Activated naive CD4-positive, alpha-beta T cell treated with anti-CD3 and anti-CD28 coated beads for 36 hours (primary cell): ENCODE results near the gene SLFN5. TPM values are rescaled to one million over a fixed set of nuclear protein-coding genes. Genes with fewer than 3 reads are reported as not detected.

Source experiments
- CTCF ChIA-PET: fragments of 350-600 bp; sonication (Branson Sonifier 250); formaldehyde crosslinking; loops from one replicate; lab custom pipeline; 2021; ENCODE audit warnings: antibody characterized with exemption; lab: Charles Lee
- DNase-seq: peaks from one replicate; pipeline ENCODE4 v3.0.0-alpha.2; 2020
- H3K27ac Mint-ChIP-seq: one replicate; pipeline ENCODE4 v1.8.0; 2021; ENCODE audit warnings: mild to moderate bottlenecking, mixed read lengths
- H3K27me3 Mint-ChIP-seq: one replicate; pipeline ENCODE4 v1.8.0; 2021; ENCODE audit warnings: low read depth, mixed read lengths
- H3K36me3 Mint-ChIP-seq: one replicate; pipeline ENCODE4 v1.8.0; 2021; ENCODE audit warnings: low read depth, mixed read lengths
- H3K4me1 Mint-ChIP-seq: one replicate; pipeline ENCODE4 v1.8.0; 2021; ENCODE audit warnings: low read depth, mixed read lengths
- H3K4me3 Mint-ChIP-seq: one replicate; pipeline ENCODE4 v1.8.0; 2021; ENCODE audit warnings: mild to moderate bottlenecking, moderate library complexity, mixed read lengths
- H3K9me3 Mint-ChIP-seq: one replicate; pipeline ENCODE4 v1.8.0; 2021; ENCODE audit warnings: mixed read lengths
- intact Hi-C: fragments of 100-400 bp; cut with micrococcal nuclease; formaldehyde crosslinking; loops from one replicate; pipeline ENCODE4 v1.15.1; 2023
- total RNA-seq, 2 experiments: library from RNA; stranded (reverse); gene quantifications; one replicate each; pipeline ENCODE4 v1.2.3, GENCODE V29; 2021

The SLFN5 gene
- total RNA-seq, 2 experiments from 2014 or later = 34.1 to 35.0 TPM

- Mint-ChIP-seq H3K4me3 (peak overlapping the region; percentile 87), H3K9me3 (no peaks in the 10 kb centered on the region), H3K36me3 (peaks cover 11% of the 10 kb centered on the region), H3K27me3 (no peaks in the 10 kb centered on the region), H3K4me1 (peaks cover 65% of the 10 kb centered on the region), H3K27ac (peak overlapping the region; percentile 97)
- DNase-seq = peak; percentile 94
- CTCF ChIA-PET = interaction anchor here (0.7 to 2.1 kb wide), 7 partner anchors 10 to 101 kb away, joined by 3 to 11 read pairs (median 3); no protein-coding TSS in a partner anchor
- intact Hi-C loops = loop anchor here (1.0 to 5.0 kb wide), 8 partner anchors 24 to 567 kb away; partner anchors contain the start of genes NLE1, SLFN13 and TAF15
Observed at GRCh38 chr17:35242158-35242804, 591 bp upstream of the SLFN5 start.

- Mint-ChIP-seq H3K9me3 (no peaks in the 10 kb centered on the region), H3K27ac (peak overlapping the region; percentile 97), H3K4me1 (peaks cover 65% of the 10 kb centered on the region), H3K36me3 (peaks cover 17% of the 10 kb centered on the region), H3K4me3 (peak overlapping the region; percentile 87), H3K27me3 (no peaks in the 10 kb centered on the region)
- peak; percentile 82 for DNase-seq
- CTCF ChIA-PET = no interaction called here
- intact Hi-C loops = loop anchor here (1.0 to 5.0 kb wide), 14 partner anchors 69 to 565 kb away; partner anchors contain the start of genes AP2B1, LIG3, PEX12 and RFFL
Observed at GRCh38 chr17:35243561-35244340, 879 bp downstream of the SLFN5 start.

- peaks cover 65% of the 10 kb centered on the region for H3K4me1 Mint-ChIP-seq
- CTCF ChIA-PET = no interaction called here
- DNase-seq = peak; percentile 98
- no peaks in the 10 kb centered on the region for H3K27me3 Mint-ChIP-seq
- intact Hi-C loops = loop anchor here (1.0 to 5.0 kb wide), 11 partner anchors 12 to 343 kb away; partner anchors contain the start of genes AP2B1, LIG3, PEX12 and SLFN12L
- peaks cover 19% of the 10 kb centered on the region for H3K36me3 Mint-ChIP-seq
- H3K4me3 Mint-ChIP-seq = peak overlapping the region; percentile 87
- H3K27ac Mint-ChIP-seq = peak overlapping the region; percentile 97
- H3K9me3 Mint-ChIP-seq = no peaks in the 10 kb centered on the region
Observed at GRCh38 chr17:35244341-35245195, 1.7 kb downstream of the SLFN5 start.

- CTCF ChIA-PET = no interaction called here
- intact Hi-C loops = loop anchor here (1.0 to 2.0 kb wide), 7 partner anchors 11 to 334 kb away; partner anchors contain the start of genes LIG3 and PEX12
- no peaks in the 10 kb centered on the region for H3K9me3 Mint-ChIP-seq
- H3K36me3 Mint-ChIP-seq = peaks cover 20% of the 10 kb centered on the region
- H3K4me1 Mint-ChIP-seq = peaks cover 64% of the 10 kb centered on the region
- H3K27me3 Mint-ChIP-seq = no peaks in the 10 kb centered on the region
- H3K27ac Mint-ChIP-seq = peak overlapping the region; percentile 97
- H3K4me3 Mint-ChIP-seq = peak overlapping the region; percentile 87
- peak; percentile 56 for DNase-seq
Observed at GRCh38 chr17:35245196-35245486, 2.3 kb downstream of the SLFN5 start.

GRCh38 chr17:35252651-35253050 lies 9.8 kb downstream of the SLFN5 start:
- H3K36me3 Mint-ChIP-seq = peaks cover 12% of the 10 kb centered on the region
- CTCF ChIA-PET = interaction anchor here (1.1 kb wide), 1 partner anchor 10 kb away, joined by 3 read pairs; the partner anchor contains the start of gene SLFN5

GRCh38 chr17:35254107-35254773 lies 11.4 kb downstream of the SLFN5 start:
- H3K4me1 Mint-ChIP-seq = peaks cover 81% of the 10 kb centered on the region

More at GRCh38 chr17:35252651-35253050, 9.8 kb downstream of the SLFN5 start:
- intact Hi-C loops = no loop called here
- Mint-ChIP-seq H3K27me3 (no peaks in the 10 kb centered on the region), H3K4me3 (no peak overlapping the region), H3K9me3 (no peaks in the 10 kb centered on the region), H3K27ac (peak overlapping the region; percentile 60), H3K4me1 (peaks cover 85% of the 10 kb centered on the region)
- DNase-seq = no peak

GRCh38 chr17:35255316-35255715 lies 12.4 kb downstream of the SLFN5 start:
- Mint-ChIP-seq H3K9me3 (no peaks in the 10 kb centered on the region), H3K27ac (no peak overlapping the region), H3K4me3 (no peak overlapping the region), H3K27me3 (no peaks in the 10 kb centered on the region), H3K36me3 (peaks cover 25% of the 10 kb centered on the region), H3K4me1 (peaks cover 83% of the 10 kb centered on the region)
- DNase-seq = no peak
- intact Hi-C loops = loop anchor here (2.0 kb wide), 1 partner anchor 13 kb away; no protein-coding TSS in a partner anchor
- CTCF ChIA-PET = interaction anchor here (0.8 to 0.9 kb wide), 2 partner anchors 8 to 29 kb away, joined by 3 read pairs; no protein-coding TSS in a partner anchor

More at GRCh38 chr17:35254107-35254773, 11.4 kb downstream of the SLFN5 start:
- CTCF ChIA-PET = no interaction called here
- DNase-seq = no peak
- no peaks in the 10 kb centered on the region for H3K9me3 Mint-ChIP-seq
- no peaks in the 10 kb centered on the region for H3K27me3 Mint-ChIP-seq
- peak overlapping the region; percentile 48 for H3K27ac Mint-ChIP-seq
- H3K36me3 Mint-ChIP-seq = peaks cover 18% of the 10 kb centered on the region
- intact Hi-C loops = loop anchor here (2.0 kb wide), 1 partner anchor 15 kb away; no protein-coding TSS in a partner anchor
- H3K4me3 Mint-ChIP-seq = no peak overlapping the region

- Mint-ChIP-seq H3K27ac (peak overlapping the region; percentile 19), H3K4me1 (peaks cover 79% of the 10 kb centered on the region), H3K9me3 (no peaks in the 10 kb centered on the region), H3K27me3 (no peaks in the 10 kb centered on the region), H3K36me3 (peaks cover 27% of the 10 kb centered on the region), H3K4me3 (no peak overlapping the region)
- intact Hi-C loops = loop anchor here (1.0 kb wide), 1 partner anchor 11 kb away; no protein-coding TSS in a partner anchor
- no peak for DNase-seq
- CTCF ChIA-PET = interaction anchor here (1.2 to 1.9 kb wide), 3 partner anchors 10 to 277 kb away, joined by 3 to 5 read pairs (median 4); no protein-coding TSS in a partner anchor
Observed at GRCh38 chr17:35256629-35257028, 13.8 kb downstream of the SLFN5 start.

- H3K27ac Mint-ChIP-seq = peak overlapping the region; percentile 59
- H3K4me3 Mint-ChIP-seq = no peak overlapping the region
- intact Hi-C loops = no loop called here
- CTCF ChIA-PET = interaction anchor here (1.2 to 1.9 kb wide), 3 partner anchors 9 to 277 kb away, joined by 3 to 5 read pairs (median 4); no protein-coding TSS in a partner anchor
- H3K36me3 Mint-ChIP-seq = peaks cover 30% of the 10 kb centered on the region
- H3K9me3 Mint-ChIP-seq = no peaks in the 10 kb centered on the region
- no peaks in the 10 kb centered on the region for H3K27me3 Mint-ChIP-seq
- no peak for DNase-seq
- H3K4me1 Mint-ChIP-seq = peaks cover 73% of the 10 kb centered on the region
Observed at GRCh38 chr17:35257208-35257659, 14.4 kb downstream of the SLFN5 start.

GRCh38 chr17:35259001-35259400 lies 16.1 kb downstream of the SLFN5 start:
- Mint-ChIP-seq H3K4me1 (peaks cover 56% of the 10 kb centered on the region), H3K9me3 (no peaks in the 10 kb centered on the region), H3K36me3 (peaks cover 43% of the 10 kb centered on the region), H3K27ac (no peak overlapping the region), H3K27me3 (no peaks in the 10 kb centered on the region), H3K4me3 (no peak overlapping the region)
- no peak for DNase-seq
- intact Hi-C loops = no loop called here
- CTCF ChIA-PET = no interaction called here

- no peaks in the 10 kb centered on the region for H3K9me3 Mint-ChIP-seq
- intact Hi-C loops = no loop called here
- CTCF ChIA-PET = interaction anchor here (1.0 to 2.1 kb wide), 3 partner anchors 8 to 75 kb away, joined by 3 to 5 read pairs (median 4); no protein-coding TSS in a partner anchor
- peaks cover 39% of the 10 kb centered on the region for H3K36me3 Mint-ChIP-seq
- H3K27ac Mint-ChIP-seq = peak overlapping the region; percentile 37
- H3K4me1 Mint-ChIP-seq = peaks cover 54% of the 10 kb centered on the region
- H3K4me3 Mint-ChIP-seq = no peak overlapping the region
- no peaks in the 10 kb centered on the region for H3K27me3 Mint-ChIP-seq
- no peak for DNase-seq
Observed at GRCh38 chr17:35265071-35265470, 22.2 kb downstream of the SLFN5 start.
